ENCODE data around the gene EIF3D. TPM values are rescaled to one million over a fixed set of nuclear protein-coding genes. Genes with fewer than 3 reads are reported as not detected.
A peak's percentile ranks its signal among the peaks of the same experiment; 100 is the strongest.
"Not testable (repeated sequence)": the region's sequence is repeated elsewhere in the genome, so short reads cannot be mapped to it uniquely, and the experiment has no call there.

EIF3D gene
- total RNA-seq, 2 donors from 2014 or later = 177 to 185 TPM

DNA sequence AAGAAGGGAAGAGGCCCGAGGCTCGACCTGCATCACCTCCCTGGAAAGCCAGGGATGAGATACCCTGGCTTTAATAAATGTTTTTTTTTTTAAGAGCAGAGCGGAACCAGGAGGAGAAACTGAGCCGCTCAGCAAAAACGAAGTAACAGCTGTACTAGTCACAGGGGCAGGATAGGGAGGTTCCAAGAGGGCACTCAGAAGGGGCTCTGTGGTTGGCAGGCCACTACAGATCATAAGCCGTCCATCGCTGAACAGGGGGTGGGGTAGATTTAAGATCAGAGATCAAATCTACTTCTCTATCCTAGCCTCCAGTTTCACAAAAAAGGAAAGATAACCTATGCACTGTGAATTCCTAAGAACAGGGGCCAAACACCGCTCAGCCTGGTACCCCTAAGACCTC lies 625 bp downstream of the EIF3D start:
- Histone ChIP-seq H3K4me1 (peaks cover 0 to 23% of the 10 kb centered on the region in 2 donors), H3K27ac (peak overlapping the region; percentile 88 to 92), H3K9me3 (no peaks in the 10 kb centered on the region), H3K27me3 (no peaks in the 10 kb centered on the region), H3K4me3 (peak overlapping the region; percentile 73 to 76), H3K36me3 (peaks cover 36% of the 10 kb centered on the region)
- DNase-seq (ENCODE audit: low spot score) = no peak
- TF ChIP-seq, protein P1, sequence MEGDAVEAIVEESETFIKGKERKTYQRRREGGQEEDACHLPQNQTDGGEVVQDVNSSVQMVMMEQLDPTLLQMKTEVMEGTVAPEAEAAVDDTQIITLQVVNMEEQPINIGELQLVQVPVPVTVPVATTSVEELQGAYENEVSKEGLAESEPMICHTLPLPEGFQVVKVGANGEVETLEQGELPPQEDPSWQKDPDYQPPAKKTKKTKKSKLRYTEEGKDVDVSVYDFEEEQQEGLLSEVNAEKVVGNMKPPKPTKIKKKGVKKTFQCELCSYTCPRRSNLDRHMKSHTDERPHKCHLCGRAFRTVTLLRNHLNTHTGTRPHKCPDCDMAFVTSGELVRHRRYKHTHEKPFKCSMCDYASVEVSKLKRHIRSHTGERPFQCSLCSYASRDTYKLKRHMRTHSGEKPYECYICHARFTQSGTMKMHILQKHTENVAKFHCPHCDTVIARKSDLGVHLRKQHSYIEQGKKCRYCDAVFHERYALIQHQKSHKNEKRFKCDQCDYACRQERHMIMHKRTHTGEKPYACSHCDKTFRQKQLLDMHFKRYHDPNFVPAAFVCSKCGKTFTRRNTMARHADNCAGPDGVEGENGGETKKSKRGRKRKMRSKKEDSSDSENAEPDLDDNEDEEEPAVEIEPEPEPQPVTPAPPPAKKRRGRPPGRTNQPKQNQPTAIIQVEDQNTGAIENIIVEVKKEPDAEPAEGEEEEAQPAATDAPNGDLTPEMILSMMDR (IDR thresholded peaks at IDR 0.05) = no peak

DNA sequence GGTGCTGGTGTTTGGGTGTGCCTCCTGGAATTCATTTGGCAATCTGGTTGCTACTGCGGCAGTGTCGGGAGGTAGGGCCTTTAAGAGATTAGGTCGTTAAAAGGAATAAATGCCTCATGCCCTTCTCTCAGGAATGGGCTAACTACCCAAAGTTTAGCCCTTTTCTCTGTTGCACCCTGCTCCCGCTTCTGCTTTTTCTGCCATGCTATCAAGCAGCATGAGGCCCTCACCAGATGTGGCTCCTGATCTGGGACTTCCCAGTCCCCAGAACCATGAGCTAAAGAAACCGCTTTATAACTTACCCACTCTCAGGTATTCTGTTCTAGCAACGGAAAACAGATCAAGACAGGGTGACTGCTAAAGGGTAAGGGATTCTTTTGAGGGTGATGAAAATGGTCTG lies 6.3 kb downstream of the EIF3D start:
- H3K27me3 ChIP-seq = no peaks in the 10 kb centered on the region
- TF ChIP-seq, protein P1 (IDR thresholded peaks at IDR 0.05) = no peak
- no peak for DNase-seq (ENCODE audit: low spot score)
- H3K4me1 ChIP-seq = peaks cover 0 to 8% of the 10 kb centered on the region in 2 donors
- no peaks in the 10 kb centered on the region for H3K9me3 ChIP-seq
- peaks cover 93% of the 10 kb centered on the region for H3K36me3 ChIP-seq
- H3K27ac ChIP-seq = no peak overlapping the region
- H3K4me3 ChIP-seq = no peak overlapping the region

DNA sequence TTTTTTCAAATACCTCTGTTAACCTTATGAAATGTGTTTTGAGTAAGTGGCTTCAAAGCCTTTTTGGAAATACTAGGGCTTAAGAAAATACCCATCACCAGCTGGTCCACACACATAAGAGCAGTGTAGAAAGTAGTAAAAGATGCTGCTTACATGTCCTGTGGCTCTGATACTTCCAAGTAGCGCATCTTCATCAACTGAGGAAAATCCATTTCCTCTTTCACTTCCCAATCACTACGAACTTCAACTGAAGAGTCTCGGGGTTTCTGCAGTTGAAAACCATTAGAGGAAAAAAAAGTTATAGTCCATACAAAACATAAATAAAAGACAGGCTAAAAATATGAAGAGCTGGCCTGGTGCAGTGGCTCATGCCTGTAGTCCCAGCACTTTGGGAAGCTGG lies 8.5 kb downstream of the EIF3D start:
- H3K27ac ChIP-seq = no peak overlapping the region

DNA sequence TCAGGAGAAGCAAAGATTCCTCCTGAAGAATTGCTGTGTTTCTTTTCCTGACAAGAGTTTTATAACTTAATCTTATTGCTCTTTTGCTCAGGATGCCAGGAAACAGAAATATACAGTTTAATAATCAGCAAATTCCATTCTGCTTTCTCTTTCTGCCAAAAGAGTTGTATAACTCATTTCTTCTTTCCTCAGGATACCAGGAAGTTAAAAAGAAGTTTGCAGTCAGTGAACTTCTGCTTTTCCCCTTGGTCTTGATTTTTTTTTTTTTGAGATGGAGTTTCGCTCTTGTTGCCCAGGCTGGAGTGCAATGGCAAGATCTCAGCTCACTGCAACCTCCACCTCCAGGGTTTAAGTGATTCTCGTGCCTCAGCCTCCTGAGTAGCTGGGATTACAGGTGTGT lies 9.1 kb downstream of the EIF3D start:
- H3K4me3 ChIP-seq; H3K27ac ChIP-seq; H3K4me1 ChIP-seq; DNase-seq (ENCODE audit: low spot score); H3K27me3 ChIP-seq; H3K9me3 ChIP-seq: not testable (repeated sequence)
- H3K36me3 ChIP-seq = peaks cover 100% of the 10 kb centered on the region

More for the DNA sequence above, 8.5 kb downstream of the EIF3D start:
- TF ChIP-seq, protein P1 (IDR thresholded peaks at IDR 0.05) = no peak
- no peaks in the 10 kb centered on the region for H3K9me3 ChIP-seq
- H3K4me3 ChIP-seq = no peak overlapping the region
- H3K4me1 ChIP-seq = no peaks in the 10 kb centered on the region
- H3K27me3 ChIP-seq = no peaks in the 10 kb centered on the region
- no peak for DNase-seq (ENCODE audit: low spot score)
- peaks cover 100% of the 10 kb centered on the region for H3K36me3 ChIP-seq

DNA sequence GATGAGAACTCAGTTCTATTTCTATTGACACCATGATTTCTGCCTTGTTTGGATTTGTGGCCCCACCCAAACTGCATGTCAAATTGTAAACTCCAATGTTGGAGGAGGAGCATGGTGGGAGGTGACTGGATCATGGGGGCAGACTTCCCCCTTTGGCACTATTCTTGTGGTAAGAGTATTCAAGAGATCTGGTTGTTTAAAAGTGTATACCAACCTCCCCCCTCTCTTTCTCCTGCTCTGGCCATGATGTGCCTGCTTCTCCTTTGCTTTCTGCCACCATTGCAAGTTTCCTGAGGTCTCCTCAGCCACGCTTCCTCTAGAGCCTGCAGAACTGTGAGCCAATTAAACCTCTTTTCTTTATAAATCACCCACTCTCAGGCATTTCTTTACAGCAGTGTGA lies 14.2 kb downstream of the EIF3D start:
- no peak overlapping the region for H3K4me3 ChIP-seq
- no peak for DNase-seq (ENCODE audit: low spot score)
- H3K27ac ChIP-seq = no peak overlapping the region
- no peaks in the 10 kb centered on the region for H3K4me1 ChIP-seq
- H3K9me3 ChIP-seq = no peaks in the 10 kb centered on the region
- TF ChIP-seq, protein P1 (IDR thresholded peaks at IDR 0.05) = no peak
- peaks cover 93% of the 10 kb centered on the region for H3K36me3 ChIP-seq
- no peaks in the 10 kb centered on the region for H3K27me3 ChIP-seq

DNA sequence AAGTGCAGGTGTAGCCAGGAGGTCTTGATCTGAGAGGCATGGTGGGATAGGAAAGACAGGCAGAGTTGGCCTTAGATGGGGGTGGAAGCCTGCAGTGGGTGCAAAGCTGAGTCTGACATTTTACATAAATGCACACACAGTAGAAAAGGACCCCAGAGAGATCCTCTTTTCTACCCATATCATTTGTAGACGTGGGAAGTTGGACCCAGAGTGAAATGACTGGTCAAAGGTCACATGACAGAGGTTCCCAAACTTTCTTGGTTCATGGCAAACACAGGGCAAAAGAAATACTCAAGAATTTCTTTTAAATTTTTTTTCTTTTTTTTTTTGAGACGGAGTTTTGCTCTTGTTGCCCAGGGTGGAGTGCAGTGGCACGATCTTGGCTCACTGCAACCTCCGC lies 16.0 kb downstream of the EIF3D start:
- TF ChIP-seq, protein P1 (IDR thresholded peaks at IDR 0.05) = no peak
- H3K27ac ChIP-seq = no peak overlapping the region

More for the DNA sequence above, 16.0 kb downstream of the EIF3D start:
- no peaks in the 10 kb centered on the region for H3K4me1 ChIP-seq
- H3K4me3 ChIP-seq = no peak overlapping the region
- no peaks in the 10 kb centered on the region for H3K9me3 ChIP-seq
- no peak for DNase-seq (ENCODE audit: low spot score)
- no peaks in the 10 kb centered on the region for H3K27me3 ChIP-seq
- peaks cover 75% of the 10 kb centered on the region for H3K36me3 ChIP-seq
